Stimulated activated CD4-positive, alpha-beta T cell treated with anti-CD3 and anti-CD28 coated beads, Interleukin-15, amount 100 ng/mL, for 1 hour (primary cell): ENCODE measurements around the gene NETO2.
A peak's percentile ranks its signal among the peaks of the same experiment; 100 is the strongest.

Experiments used
- DNase-seq, 2 donors: peaks; one replicate each; pipeline ENCODE4 v3.0.0-alpha.2; 2020; ENCODE audit warnings: low read depth in 1 of 2, low spot score in 1 of 2

Gene NETO2

GRCh38 chr16:47047524-47048203 lies 96.1 kb downstream of the NETO2 start:
- DNase-seq: no peak

GRCh38 chr16:47046726-47047523 lies 96.8 kb downstream of the NETO2 start:
- no peak for DNase-seq

- no peak for DNase-seq
These were observed 98.3 kb downstream of the NETO2 start for GRCh38 chr16:47045459-47045858.

GRCh38 chr16:47045023-47045422 lies 98.7 kb downstream of the NETO2 start:
- DNase-seq: no peak

GRCh38 chr16:47043970-47044684 lies 99.6 kb downstream of the NETO2 start:
- DNase-seq: no peak

GRCh38 chr16:47043200-47043599 lies 100.5 kb downstream of the NETO2 start:
- no peak for DNase-seq

- DNase-seq: peak; percentile 83 to 91
These were observed 105.8 kb downstream of the NETO2 start for GRCh38 chr16:47037746-47038458.

GRCh38 chr16:47037396-47037745 lies 106.4 kb downstream of the NETO2 start:
- peak in 1 of 2 donors; percentile 7 for DNase-seq

GRCh38 chr16:47036201-47036600 lies 107.5 kb downstream of the NETO2 start:
- DNase-seq: no peak

GRCh38 chr16:47035436-47035835 lies 108.3 kb downstream of the NETO2 start:
- no peak for DNase-seq

GRCh38 chr16:47034455-47034854 lies 109.3 kb downstream of the NETO2 start:
- DNase-seq: no peak

GRCh38 chr16:47033176-47033575 lies 110.6 kb downstream of the NETO2 start:
- DNase-seq: no peak

- DNase-seq: no peak
These were observed 114.0 kb downstream of the NETO2 start for GRCh38 chr16:47029724-47030123.

GRCh38 chr16:47028767-47029377 lies 114.9 kb downstream of the NETO2 start:
- DNase-seq: no peak
